GM18861 (cell line): ENCODE results near the gene NTN1.

Experiments used
- ATAC-seq: cut with Tn5 transposase; IDR thresholded peaks from one replicate; pipeline ENCODE4 v1.9.1; 2021; ENCODE audit not compliant: unreplicated experiment

The NTN1 gene

GRCh38 chr17:9004961-9005285 is 16.4 kb upstream of the NTN1 start:
- no peak for ATAC-seq

GRCh38 chr17:9006175-9006767 is 15.0 kb upstream of the NTN1 start:
- no peak for ATAC-seq

- ATAC-seq = no peak
Observed at GRCh38 chr17:9007052-9007714, 14.1 kb upstream of the NTN1 start.

GRCh38 chr17:9009096-9009495 is 12.2 kb upstream of the NTN1 start:
- no peak for ATAC-seq

GRCh38 chr17:9009737-9010136 is 11.6 kb upstream of the NTN1 start:
- no peak for ATAC-seq

- no peak for ATAC-seq
Observed at GRCh38 chr17:9011001-9011400, 10.3 kb upstream of the NTN1 start.

GRCh38 chr17:9016941-9017552 is 4.3 kb upstream of the NTN1 start:
- no peak for ATAC-seq

- no peak for ATAC-seq
Observed at GRCh38 chr17:9018726-9019125, 2.6 kb upstream of the NTN1 start.

- ATAC-seq = no peak
Observed at GRCh38 chr17:9020096-9020823, 1.1 kb upstream of the NTN1 start.

- ATAC-seq = no peak
Observed at GRCh38 chr17:9020824-9021157, 519 bp upstream of the NTN1 start.

- ATAC-seq = no peak
Observed at GRCh38 chr17:9021992-9022572, 772 bp downstream of the NTN1 start.

- ATAC-seq = no peak
Observed at GRCh38 chr17:9022573-9023391, 1.5 kb downstream of the NTN1 start.

GRCh38 chr17:9023392-9024218 is 2.3 kb downstream of the NTN1 start:
- no peak for ATAC-seq

GRCh38 chr17:9024497-9024896 is 3.2 kb downstream of the NTN1 start:
- ATAC-seq = no peak

- no peak for ATAC-seq
Observed at GRCh38 chr17:9026741-9027140, 5.4 kb downstream of the NTN1 start.

- ATAC-seq = no peak
Observed at GRCh38 chr17:9028202-9028987, 7.1 kb downstream of the NTN1 start.

GRCh38 chr17:9028988-9029570 is 7.8 kb downstream of the NTN1 start:
- no peak for ATAC-seq

GRCh38 chr17:9032151-9032550 is 10.8 kb downstream of the NTN1 start:
- ATAC-seq = no peak

- ATAC-seq = no peak
Observed at GRCh38 chr17:9032583-9032982, 11.3 kb downstream of the NTN1 start.
